Activated naive CD4-positive, alpha-beta T cell treated with anti-CD3 and anti-CD28 coated beads, Interleukin-2, amount 10 ng/mL, durations not matched to agents 7 days and 5 days (primary cell): ENCODE results near the gene SUFU.

Experiments used
- CTCF ChIA-PET: fragments of 350-600 bp; sonication (Branson Sonifier 250); formaldehyde crosslinking; loops from one replicate; lab custom pipeline; 2021; ENCODE audit warnings: antibody characterized with exemption; lab: Charles Lee
- DNase-seq: peaks from one replicate; pipeline ENCODE4 v3.0.0-alpha.2; 2020
- H3K27ac Mint-ChIP-seq: one replicate; pipeline ENCODE4 v1.8.0; 2021; ENCODE audit warnings: mild to moderate bottlenecking, moderate library complexity, mixed read lengths
- H3K27me3 Mint-ChIP-seq: one replicate; pipeline ENCODE4 v1.8.0; 2021; ENCODE audit warnings: mild to moderate bottlenecking, mixed read lengths
- H3K36me3 Mint-ChIP-seq: one replicate; pipeline ENCODE4 v1.8.0; 2021; ENCODE audit warnings: mixed read lengths
- H3K4me1 Mint-ChIP-seq: one replicate; pipeline ENCODE4 v1.8.0; 2021; ENCODE audit warnings: mixed read lengths
- H3K4me3 Mint-ChIP-seq: one replicate; pipeline ENCODE4 v1.8.0; 2021; ENCODE audit warnings: mild to moderate bottlenecking, moderate library complexity, mixed read lengths
- H3K9me3 Mint-ChIP-seq: one replicate; pipeline ENCODE4 v1.8.0; 2021; ENCODE audit warnings: mixed read lengths

Gene SUFU

GRCh38 chr10:102608487-102608886 is 104.7 kb downstream of the SUFU start:
- Mint-ChIP-seq H3K4me3 (no peak overlapping the region), H3K27ac (no peak overlapping the region), H3K36me3 (peaks cover 14% of the 10 kb centered on the region), H3K27me3 (no peaks in the 10 kb centered on the region), H3K4me1 (peaks cover 35% of the 10 kb centered on the region), H3K9me3 (no peaks in the 10 kb centered on the region)
- DNase-seq: no peak
- CTCF ChIA-PET: no interaction called here

- H3K27ac Mint-ChIP-seq: no peak overlapping the region
- H3K27me3 Mint-ChIP-seq: no peaks in the 10 kb centered on the region
- peaks cover 34% of the 10 kb centered on the region for H3K4me1 Mint-ChIP-seq
- H3K4me3 Mint-ChIP-seq: no peak overlapping the region
- CTCF ChIA-PET: interaction anchor here (1.1 kb wide), 1 partner anchor 26 kb away, joined by 3 read pairs; no protein-coding TSS in a partner anchor
- peaks cover 14% of the 10 kb centered on the region for H3K36me3 Mint-ChIP-seq
- H3K9me3 Mint-ChIP-seq: no peaks in the 10 kb centered on the region
- DNase-seq: no peak
These were observed 106.7 kb downstream of the SUFU start for GRCh38 chr10:102610441-102610887.

DNA sequence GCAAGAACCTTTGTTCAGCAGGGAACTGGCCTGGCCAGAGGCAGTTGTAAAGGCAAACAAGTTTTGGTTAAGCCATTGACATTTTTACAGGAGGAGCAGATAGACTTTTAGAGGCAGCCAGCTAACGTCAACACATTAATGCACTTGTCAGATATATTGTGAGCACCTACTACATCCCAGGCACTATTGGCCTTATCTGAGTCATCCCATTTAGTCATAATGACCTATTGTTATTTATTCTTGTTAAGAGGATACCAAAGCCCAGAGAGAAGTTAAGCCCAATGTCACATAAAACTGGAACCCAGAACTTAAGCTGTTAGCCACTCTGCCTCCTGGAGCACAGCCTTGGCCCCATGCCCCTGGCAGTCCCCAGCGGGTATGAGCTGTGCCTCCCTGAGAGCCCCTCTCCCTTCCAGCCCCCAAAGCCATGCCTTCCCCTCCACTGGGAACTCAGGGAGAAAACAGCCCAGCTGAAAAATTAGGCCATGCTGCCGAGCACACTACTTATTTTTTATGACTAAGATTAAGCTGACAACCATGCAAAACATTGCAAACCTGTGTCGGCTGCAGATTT is 107.8 kb downstream of the SUFU start:
- DNase-seq: no peak
- CTCF ChIA-PET: interaction anchor here (1.1 to 1.2 kb wide), 2 partner anchors 27 to 33 kb away, joined by 3 to 6 read pairs; partner anchors contain the start of gene TRIM8
- H3K4me3 Mint-ChIP-seq: no peak overlapping the region
- H3K9me3 Mint-ChIP-seq: no peaks in the 10 kb centered on the region
- H3K4me1 Mint-ChIP-seq: peaks cover 34% of the 10 kb centered on the region
- H3K27ac Mint-ChIP-seq: no peak overlapping the region
- no peaks in the 10 kb centered on the region for H3K27me3 Mint-ChIP-seq
- peaks cover 17% of the 10 kb centered on the region for H3K36me3 Mint-ChIP-seq

DNA sequence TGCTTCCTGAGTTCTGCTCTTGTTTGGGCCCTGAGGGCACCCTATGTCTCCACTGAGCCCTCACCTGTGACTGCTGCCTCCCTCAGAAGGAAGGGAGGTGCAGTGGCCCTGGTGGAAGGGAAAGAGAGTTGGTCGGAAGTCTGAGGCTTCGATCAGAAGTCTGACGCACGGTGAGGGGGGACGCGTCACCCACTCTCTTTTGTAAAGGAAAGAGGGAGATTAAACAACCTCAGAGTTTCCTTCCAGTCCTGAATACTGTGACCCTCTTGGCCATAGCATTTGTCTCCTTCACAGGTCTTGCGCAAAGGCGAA is 109.1 kb downstream of the SUFU start:
- no peaks in the 10 kb centered on the region for H3K9me3 Mint-ChIP-seq
- H3K27ac Mint-ChIP-seq: peak overlapping the region; percentile 88
- CTCF ChIA-PET: no interaction called here
- peak; percentile 60 for DNase-seq
- peaks cover 34% of the 10 kb centered on the region for H3K4me1 Mint-ChIP-seq
- peaks cover 19% of the 10 kb centered on the region for H3K36me3 Mint-ChIP-seq
- H3K27me3 Mint-ChIP-seq: no peaks in the 10 kb centered on the region
- H3K4me3 Mint-ChIP-seq: no peak overlapping the region

DNA sequence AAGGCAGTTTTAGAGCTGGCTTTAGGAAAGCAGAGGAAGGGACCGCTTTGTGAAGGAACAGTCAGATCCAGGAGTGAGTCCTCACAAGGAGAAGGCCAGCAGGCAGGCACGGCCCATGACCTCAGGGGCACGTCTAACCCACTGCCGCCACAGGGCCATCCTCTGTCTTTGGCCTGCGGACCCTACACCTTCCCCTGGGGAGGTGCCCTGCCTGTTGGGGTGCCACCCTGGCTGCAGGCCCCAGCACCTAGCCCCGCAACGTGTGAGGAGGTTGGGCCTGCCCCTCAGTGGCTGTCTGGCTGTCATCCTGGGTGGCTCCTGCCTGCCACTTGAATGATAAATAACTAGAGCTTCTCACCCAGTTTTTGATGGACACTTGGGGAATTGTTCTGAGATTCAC is 109.5 kb downstream of the SUFU start:
- DNase-seq: no peak
- no peak overlapping the region for H3K4me3 Mint-ChIP-seq
- H3K36me3 Mint-ChIP-seq: peaks cover 19% of the 10 kb centered on the region
- H3K4me1 Mint-ChIP-seq: peaks cover 34% of the 10 kb centered on the region
- no peaks in the 10 kb centered on the region for H3K27me3 Mint-ChIP-seq
- CTCF ChIA-PET: no interaction called here
- H3K27ac Mint-ChIP-seq: peak overlapping the region; percentile 88
- H3K9me3 Mint-ChIP-seq: no peaks in the 10 kb centered on the region

DNA sequence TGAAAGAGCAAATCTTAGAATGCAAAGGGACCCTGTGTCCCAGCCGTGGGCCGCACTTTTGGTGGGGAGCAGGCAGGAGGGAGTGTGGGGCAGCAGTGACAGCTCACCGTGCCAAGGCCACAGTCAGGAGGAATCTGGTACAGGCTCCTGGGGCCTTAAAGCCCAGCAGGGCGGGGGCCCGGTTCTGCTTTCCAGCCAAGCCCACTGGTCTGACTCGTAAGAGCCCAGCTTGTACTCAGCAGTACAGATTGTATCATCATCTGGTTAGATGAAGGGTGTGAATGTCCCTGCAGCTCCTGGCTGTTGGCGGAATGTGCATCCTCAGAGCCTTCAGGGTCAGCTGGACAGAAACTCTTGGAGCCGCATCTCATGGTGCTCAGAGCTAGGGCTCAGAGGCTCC is 110.0 kb downstream of the SUFU start:
- DNase-seq: no peak
- H3K36me3 Mint-ChIP-seq: peaks cover 19% of the 10 kb centered on the region
- H3K9me3 Mint-ChIP-seq: no peaks in the 10 kb centered on the region
- no peaks in the 10 kb centered on the region for H3K27me3 Mint-ChIP-seq
- H3K27ac Mint-ChIP-seq: no peak overlapping the region
- peaks cover 34% of the 10 kb centered on the region for H3K4me1 Mint-ChIP-seq
- CTCF ChIA-PET: interaction anchor here (0.5 kb wide), 1 partner anchor 1474 kb away, joined by 3 read pairs; no protein-coding TSS in a partner anchor
- H3K4me3 Mint-ChIP-seq: no peak overlapping the region

DNA sequence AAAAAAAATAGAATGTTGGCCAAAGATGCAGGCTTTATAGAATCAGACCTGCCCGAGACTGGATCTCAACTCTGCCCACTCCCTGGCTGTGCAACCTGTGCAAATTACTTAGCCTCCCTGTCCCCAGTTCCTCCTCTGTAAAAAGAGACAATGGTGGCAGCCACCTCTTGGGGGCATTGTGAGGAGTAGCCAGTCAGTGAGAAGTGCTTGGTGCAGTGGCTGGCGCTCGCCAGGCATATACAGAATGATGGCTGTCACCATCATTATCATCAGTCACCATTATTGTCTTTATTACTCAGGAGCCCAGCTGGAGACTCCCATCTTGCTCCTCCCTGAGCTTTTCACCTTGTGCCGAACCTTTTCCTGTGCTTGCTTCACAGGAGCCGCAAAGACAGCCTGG is 111.1 kb downstream of the SUFU start:
- DNase-seq: no peak
- Mint-ChIP-seq H3K36me3 (peaks cover 17% of the 10 kb centered on the region), H3K9me3 (no peaks in the 10 kb centered on the region), H3K4me3 (no peak overlapping the region), H3K4me1 (peaks cover 34% of the 10 kb centered on the region), H3K27ac (no peak overlapping the region), H3K27me3 (no peaks in the 10 kb centered on the region)
- CTCF ChIA-PET: interaction anchor here (1.2 to 1.4 kb wide), 3 partner anchors 13 to 17 kb away, joined by 3 read pairs; no protein-coding TSS in a partner anchor

DNA sequence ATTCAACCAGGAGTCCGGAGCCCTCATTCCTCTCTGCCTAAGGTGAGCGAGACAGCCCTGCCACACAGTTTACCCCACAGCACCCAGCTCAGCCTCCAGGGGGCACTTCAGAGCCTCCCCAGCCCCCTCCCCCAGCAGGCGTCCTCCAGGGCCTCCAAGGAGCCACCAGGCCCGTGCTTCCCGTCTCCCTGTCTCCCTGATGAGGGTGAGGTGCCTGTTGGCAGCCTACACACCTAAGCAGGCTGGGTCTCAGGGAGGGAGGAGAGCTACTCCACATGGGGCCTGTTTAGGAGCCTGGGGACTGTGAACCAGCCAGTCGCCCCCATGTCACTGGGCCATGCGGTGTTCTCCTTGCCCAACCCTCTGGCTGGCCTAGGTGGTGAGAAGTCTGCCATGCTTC is 111.6 kb downstream of the SUFU start:
- Mint-ChIP-seq H3K36me3 (peaks cover 17% of the 10 kb centered on the region), H3K9me3 (no peaks in the 10 kb centered on the region), H3K4me3 (no peak overlapping the region), H3K4me1 (peaks cover 32% of the 10 kb centered on the region), H3K27me3 (no peaks in the 10 kb centered on the region), H3K27ac (no peak overlapping the region)
- CTCF ChIA-PET: interaction anchor here (1.2 to 1.4 kb wide), 3 partner anchors 13 to 18 kb away, joined by 3 read pairs; no protein-coding TSS in a partner anchor
- peak; percentile 38 for DNase-seq

GRCh38 chr10:102616066-102616770 is 112.4 kb downstream of the SUFU start:
- H3K27me3 Mint-ChIP-seq: no peaks in the 10 kb centered on the region
- H3K27ac Mint-ChIP-seq: peak overlapping the region; percentile 45
- no peak overlapping the region for H3K4me3 Mint-ChIP-seq
- peaks cover 24% of the 10 kb centered on the region for H3K4me1 Mint-ChIP-seq
- H3K9me3 Mint-ChIP-seq: no peaks in the 10 kb centered on the region
- CTCF ChIA-PET: interaction anchor here (1.2 to 1.3 kb wide), 2 partner anchors 12 to 16 kb away, joined by 3 read pairs; no protein-coding TSS in a partner anchor
- DNase-seq: no peak
- peaks cover 17% of the 10 kb centered on the region for H3K36me3 Mint-ChIP-seq

- Mint-ChIP-seq H3K9me3 (no peaks in the 10 kb centered on the region), H3K27me3 (no peaks in the 10 kb centered on the region), H3K4me1 (peaks cover 16% of the 10 kb centered on the region), H3K36me3 (peaks cover 17% of the 10 kb centered on the region), H3K27ac (no peak overlapping the region), H3K4me3 (no peak overlapping the region)
- CTCF ChIA-PET: no interaction called here
- DNase-seq: no peak
These were observed 113.3 kb downstream of the SUFU start for GRCh38 chr10:102617041-102617440.

DNA sequence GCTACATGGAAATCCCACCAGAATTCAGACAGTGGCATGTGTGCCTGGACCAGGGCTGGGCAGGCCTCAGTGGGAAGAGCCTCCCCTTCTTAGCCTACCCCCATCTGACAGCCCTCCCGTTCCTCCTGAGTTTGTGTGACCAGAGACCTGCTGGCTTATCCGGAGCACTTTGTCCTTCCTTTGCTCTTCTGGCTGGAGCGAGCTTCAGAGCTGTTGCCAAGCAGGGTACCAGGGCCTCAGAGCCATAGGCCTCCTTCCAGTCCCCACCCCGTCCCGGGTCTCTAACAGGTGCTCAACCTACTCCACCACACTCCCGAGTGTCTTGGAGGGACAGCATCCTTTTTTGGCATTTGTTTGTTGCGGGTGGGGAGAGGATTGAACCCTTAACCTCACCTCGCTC is 114.0 kb downstream of the SUFU start:
- Mint-ChIP-seq H3K36me3 (peaks cover 15% of the 10 kb centered on the region), H3K4me1 (peaks cover 9% of the 10 kb centered on the region), H3K27ac (no peak overlapping the region), H3K4me3 (no peak overlapping the region), H3K9me3 (no peaks in the 10 kb centered on the region), H3K27me3 (no peaks in the 10 kb centered on the region)
- CTCF ChIA-PET: interaction anchor here (0.8 to 1.5 kb wide), 2 partner anchors 20 to 22 kb away, joined by 3 to 4 read pairs; no protein-coding TSS in a partner anchor
- DNase-seq: no peak

- Mint-ChIP-seq H3K4me3 (no peak overlapping the region), H3K4me1 (no peaks in the 10 kb centered on the region), H3K36me3 (peaks cover 13% of the 10 kb centered on the region), H3K9me3 (no peaks in the 10 kb centered on the region), H3K27me3 (no peaks in the 10 kb centered on the region), H3K27ac (no peak overlapping the region)
- DNase-seq: no peak
- CTCF ChIA-PET: interaction anchor here (1.5 kb wide), 1 partner anchor 23 kb away, joined by 4 read pairs; no protein-coding TSS in a partner anchor
These were observed 115.7 kb downstream of the SUFU start for GRCh38 chr10:102619281-102619981.

DNA sequence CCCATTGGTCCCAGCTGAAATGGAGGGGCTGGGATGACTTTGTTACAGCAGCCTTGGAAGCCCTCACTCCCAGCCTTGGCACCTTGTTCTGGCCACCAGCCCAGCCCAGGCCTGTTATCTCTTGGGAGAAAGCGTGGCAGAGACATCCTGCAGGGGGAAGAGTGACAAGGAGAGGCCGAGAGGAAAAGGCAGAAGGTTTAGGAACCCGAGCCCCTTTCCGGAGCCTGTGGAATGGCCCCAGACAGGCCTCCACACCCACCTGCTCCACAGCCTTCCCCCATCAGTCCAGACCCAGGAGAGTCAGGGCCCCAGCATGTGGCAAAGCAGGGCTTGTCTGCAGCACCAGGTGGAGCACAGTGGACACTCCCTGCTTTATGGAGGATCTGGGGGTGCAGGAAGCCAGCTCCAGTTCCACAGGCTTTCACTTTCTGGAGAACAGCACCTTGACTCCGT is 116.4 kb downstream of the SUFU start:
- Mint-ChIP-seq H3K4me3 (no peak overlapping the region), H3K36me3 (peaks cover 9% of the 10 kb centered on the region), H3K27ac (no peak overlapping the region), H3K9me3 (no peaks in the 10 kb centered on the region), H3K4me1 (no peaks in the 10 kb centered on the region), H3K27me3 (no peaks in the 10 kb centered on the region)
- CTCF ChIA-PET: no interaction called here
- no peak for DNase-seq
